Measurements from ENCODE around the gene CRK.

Gene CRK

DNA sequence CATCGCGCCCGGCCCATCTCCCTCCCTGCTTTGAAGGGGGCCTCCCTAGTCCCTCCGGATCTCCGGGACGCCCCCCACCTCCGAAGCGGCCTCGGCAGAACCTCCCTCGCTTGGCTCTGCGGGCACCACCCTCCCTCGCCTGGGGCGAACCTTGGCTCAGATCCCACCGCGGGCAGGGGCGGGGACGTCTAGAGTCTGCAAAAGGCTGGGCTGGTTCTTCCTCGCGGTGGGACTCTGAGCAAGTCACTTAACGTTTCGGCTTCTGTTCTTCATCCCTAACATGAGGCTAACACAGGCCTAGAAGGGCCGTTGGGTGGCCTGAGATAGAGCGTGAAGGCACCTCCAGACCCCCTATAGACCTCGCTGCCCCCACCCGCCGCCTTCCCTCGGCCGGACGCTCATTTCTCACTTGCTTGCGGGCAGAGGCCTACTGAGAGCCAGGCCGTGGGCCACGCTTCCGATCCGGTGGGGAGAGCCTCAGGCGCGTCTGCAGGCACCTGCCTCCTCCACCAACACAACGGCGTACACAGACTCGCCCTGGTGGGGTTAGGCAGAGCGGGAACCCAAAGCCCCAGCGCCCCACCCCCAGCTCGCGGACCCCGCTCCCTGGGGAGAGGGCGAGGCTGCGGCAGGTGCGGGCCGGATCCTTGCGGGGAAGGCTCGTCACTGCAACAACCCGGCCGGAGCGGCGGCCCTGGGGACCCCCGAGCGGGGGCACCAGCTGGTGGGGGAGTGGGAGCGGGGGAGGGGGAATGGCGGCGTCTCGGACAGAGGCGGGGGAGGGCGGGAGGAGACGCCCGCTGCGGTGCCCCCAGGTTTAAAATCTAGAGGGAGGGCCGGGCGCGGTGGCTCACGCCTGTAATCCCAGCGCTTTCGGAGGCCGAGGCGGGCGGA is 31.0 kb upstream of the CRK start:
- H3K4me3 ChIP-seq (ENCODE audit: low read depth, low read length) = no peak overlapping the region
- TF ChIP-seq POLR2A (IDR thresholded peaks at IDR 0.05; ENCODE audit: extremely low read depth, insufficient read length) (no peak), MYC (IDR thresholded peaks at IDR 0.05; ENCODE audit: low read depth, low read length) (no peak)
- TF ChIP-seq, protein P1, sequence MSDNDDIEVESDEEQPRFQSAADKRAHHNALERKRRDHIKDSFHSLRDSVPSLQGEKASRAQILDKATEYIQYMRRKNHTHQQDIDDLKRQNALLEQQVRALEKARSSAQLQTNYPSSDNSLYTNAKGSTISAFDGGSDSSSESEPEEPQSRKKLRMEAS (IDR thresholded peaks at IDR 0.05; ENCODE audit: low read depth, low read length) = no peak
- TF ChIP-seq, protein P2, sequence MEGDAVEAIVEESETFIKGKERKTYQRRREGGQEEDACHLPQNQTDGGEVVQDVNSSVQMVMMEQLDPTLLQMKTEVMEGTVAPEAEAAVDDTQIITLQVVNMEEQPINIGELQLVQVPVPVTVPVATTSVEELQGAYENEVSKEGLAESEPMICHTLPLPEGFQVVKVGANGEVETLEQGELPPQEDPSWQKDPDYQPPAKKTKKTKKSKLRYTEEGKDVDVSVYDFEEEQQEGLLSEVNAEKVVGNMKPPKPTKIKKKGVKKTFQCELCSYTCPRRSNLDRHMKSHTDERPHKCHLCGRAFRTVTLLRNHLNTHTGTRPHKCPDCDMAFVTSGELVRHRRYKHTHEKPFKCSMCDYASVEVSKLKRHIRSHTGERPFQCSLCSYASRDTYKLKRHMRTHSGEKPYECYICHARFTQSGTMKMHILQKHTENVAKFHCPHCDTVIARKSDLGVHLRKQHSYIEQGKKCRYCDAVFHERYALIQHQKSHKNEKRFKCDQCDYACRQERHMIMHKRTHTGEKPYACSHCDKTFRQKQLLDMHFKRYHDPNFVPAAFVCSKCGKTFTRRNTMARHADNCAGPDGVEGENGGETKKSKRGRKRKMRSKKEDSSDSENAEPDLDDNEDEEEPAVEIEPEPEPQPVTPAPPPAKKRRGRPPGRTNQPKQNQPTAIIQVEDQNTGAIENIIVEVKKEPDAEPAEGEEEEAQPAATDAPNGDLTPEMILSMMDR (IDR thresholded peaks at IDR 0.05; ENCODE audit: low read depth, low read length) = no peak
- peak; percentile 66 for DNase-seq (ENCODE audit: low read depth)

DNA sequence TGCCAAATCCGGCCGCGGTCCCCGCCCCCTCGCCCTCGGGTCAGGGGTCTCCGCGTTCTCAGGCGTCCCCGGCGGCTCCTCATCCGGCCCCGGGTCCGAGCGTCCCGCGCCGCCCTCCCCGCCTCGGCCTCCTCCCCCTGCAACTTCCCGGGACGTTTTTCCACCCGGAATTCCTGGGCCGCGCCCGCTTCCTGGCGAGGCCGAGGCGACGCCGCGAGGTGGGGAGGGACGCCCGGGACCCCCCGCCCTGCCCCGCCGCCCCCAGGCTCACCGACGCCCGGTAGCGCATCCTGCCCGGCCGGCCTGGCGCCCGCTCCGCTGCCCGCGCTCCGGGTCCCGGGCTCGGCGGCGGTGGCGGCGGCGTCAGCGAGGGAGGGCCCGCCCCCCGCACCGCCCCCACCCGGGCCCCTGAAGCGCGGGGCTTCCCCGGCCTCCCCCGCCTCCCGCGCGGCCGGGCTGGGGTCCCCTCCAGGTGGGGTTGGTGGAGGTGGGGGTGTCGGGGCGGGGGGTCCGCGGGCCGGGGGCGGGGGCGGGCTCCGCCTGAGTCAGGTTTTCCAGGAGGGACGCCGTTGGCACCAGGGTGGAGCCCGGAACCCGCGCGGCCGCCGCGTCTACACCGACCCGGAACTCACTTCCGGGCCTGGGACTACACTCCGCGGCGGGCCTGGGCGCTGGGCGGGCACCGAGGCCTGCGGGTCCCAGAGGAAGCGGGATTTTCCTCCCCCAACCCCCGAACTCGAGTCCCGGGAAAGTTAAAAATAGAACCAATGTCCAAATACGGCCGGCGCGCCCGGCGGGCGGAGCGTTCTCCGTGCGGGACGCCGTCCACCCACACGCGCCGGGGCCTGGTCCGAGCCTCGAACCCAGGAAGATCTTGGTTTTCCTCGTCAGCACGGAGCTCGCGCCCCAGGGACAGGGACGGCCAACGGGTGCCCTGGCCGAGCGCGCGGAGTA is 29.7 kb upstream of the CRK start:
- DNase-seq (ENCODE audit: low read depth) = no peak
- no peak for TF ChIP-seq POLR2A (IDR thresholded peaks at IDR 0.05; ENCODE audit: extremely low read depth, insufficient read length)
- TF ChIP-seq MYC (IDR thresholded peaks at IDR 0.05; ENCODE audit: low read depth, low read length) = no peak
- TF ChIP-seq, protein P1 (IDR thresholded peaks at IDR 0.05; ENCODE audit: low read depth, low read length) = no peak
- TF ChIP-seq, protein P2 (IDR thresholded peaks at IDR 0.05; ENCODE audit: low read depth, low read length) = no peak

DNA sequence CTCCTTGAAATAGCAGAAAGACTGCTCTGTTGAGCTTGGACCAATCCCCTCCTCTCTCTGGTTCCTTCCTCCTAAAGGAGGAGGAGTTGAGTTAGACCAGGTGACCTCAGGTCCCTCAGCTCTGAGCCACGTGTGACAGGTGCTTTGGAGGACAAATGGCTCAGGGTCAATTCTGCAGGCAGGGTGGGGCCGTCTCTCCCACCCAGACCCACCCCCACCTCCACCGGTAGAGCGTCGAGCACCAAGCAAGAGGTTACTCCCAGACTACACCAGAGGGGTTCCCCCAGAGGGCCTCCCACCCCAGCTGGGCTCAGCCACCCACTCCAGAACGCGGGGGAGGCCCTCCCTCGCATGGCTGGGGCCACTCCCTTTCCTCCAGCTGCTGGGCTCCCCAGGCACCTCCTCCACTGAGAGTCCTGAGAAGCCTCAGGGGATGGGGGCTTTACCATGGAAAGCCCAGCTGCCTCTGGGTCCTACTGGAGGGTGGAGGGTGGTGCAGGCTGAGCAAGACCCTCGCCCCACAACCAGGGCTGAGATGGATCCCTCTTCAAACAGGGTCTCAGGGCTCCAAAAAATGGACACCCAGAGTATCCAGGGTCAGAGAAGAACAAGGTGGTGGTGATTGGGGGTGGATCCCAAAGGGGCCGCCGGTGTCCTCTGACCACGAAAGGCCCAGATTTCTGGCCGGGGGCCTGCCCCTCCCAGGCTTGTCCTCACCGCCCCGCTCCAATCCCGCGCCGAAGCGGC is 28.8 kb upstream of the CRK start:
- H3K4me3 ChIP-seq (ENCODE audit: low read depth, low read length) = no peak overlapping the region
- peak; percentile 65 for DNase-seq (ENCODE audit: low read depth)
- TF ChIP-seq, protein P2 (IDR thresholded peaks at IDR 0.05; ENCODE audit: low read depth, low read length) = no peak
- TF ChIP-seq MYC (IDR thresholded peaks at IDR 0.05; ENCODE audit: low read depth, low read length) (no peak), POLR2A (IDR thresholded peaks at IDR 0.05; ENCODE audit: extremely low read depth, insufficient read length) (no peak)
- TF ChIP-seq, protein P1 (IDR thresholded peaks at IDR 0.05; ENCODE audit: low read depth, low read length) = no peak

More for the DNA sequence above, 29.7 kb upstream of the CRK start:
- H3K4me3 ChIP-seq (ENCODE audit: low read depth, low read length) = no peak overlapping the region

DNA sequence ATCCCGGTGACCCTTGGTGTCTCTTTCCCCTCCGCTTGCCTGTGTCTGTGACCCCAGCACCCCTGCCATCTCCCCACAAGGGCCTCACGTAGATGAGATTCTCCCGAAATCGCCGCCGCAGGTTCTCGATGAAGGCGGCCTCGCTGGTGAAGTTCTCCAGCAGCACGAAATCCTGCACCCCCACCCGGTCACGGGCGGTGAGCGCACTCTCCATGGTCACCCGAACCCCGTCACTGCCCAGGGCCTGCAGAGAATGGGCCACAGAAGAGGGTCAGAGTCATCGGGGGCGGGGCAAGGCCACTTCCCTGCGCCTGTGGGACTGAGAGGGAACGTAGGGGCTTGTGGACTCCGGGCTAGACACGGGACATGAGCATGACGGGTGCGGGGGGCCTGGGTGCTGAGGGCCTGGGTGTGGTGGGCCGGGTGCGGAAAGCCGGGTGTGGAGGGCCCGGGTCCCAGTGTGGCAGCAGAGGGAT is 28.1 kb upstream of the CRK start:
- DNase-seq (ENCODE audit: low read depth) = no peak
- TF ChIP-seq POLR2A (IDR thresholded peaks at IDR 0.05; ENCODE audit: extremely low read depth, insufficient read length) = no peak
- TF ChIP-seq MYC (IDR thresholded peaks at IDR 0.05; ENCODE audit: low read depth, low read length) = no peak
- TF ChIP-seq, protein P1 (IDR thresholded peaks at IDR 0.05; ENCODE audit: low read depth, low read length) = no peak
- TF ChIP-seq, protein P2 (IDR thresholded peaks at IDR 0.05; ENCODE audit: low read depth, low read length) = no peak
- H3K4me3 ChIP-seq (ENCODE audit: low read depth, low read length) = no peak overlapping the region

DNA sequence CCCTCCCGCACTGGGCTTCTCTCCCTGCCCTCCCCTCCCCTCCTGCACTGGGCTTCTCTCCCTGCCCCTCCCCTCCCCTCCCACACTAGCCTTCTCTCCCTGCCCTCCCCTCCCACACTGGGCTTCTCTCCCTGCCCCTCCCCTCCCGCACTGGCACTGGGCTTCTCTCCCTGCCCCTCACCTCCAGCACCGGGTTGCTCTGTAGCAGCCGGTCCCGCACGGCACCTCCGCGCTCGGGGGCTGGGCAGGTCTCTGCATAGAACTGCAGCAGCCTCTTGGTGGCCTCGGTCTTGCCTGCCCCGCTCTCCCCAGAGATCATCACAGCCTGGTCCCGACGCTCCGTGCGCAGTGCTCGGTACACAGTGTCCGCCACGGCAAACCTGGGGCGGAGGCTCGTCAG is 26.6 kb upstream of the CRK start:
- H3K4me3 ChIP-seq (ENCODE audit: low read depth, low read length) = no peak overlapping the region
- TF ChIP-seq, protein P2 (IDR thresholded peaks at IDR 0.05; ENCODE audit: low read depth, low read length) = no peak
- no peak for TF ChIP-seq POLR2A (IDR thresholded peaks at IDR 0.05; ENCODE audit: extremely low read depth, insufficient read length)
- no peak for TF ChIP-seq MYC (IDR thresholded peaks at IDR 0.05; ENCODE audit: low read depth, low read length)
- TF ChIP-seq, protein P1 (IDR thresholded peaks at IDR 0.05; ENCODE audit: low read depth, low read length) = no peak
- no peak for DNase-seq (ENCODE audit: low read depth)

Data from NB4 (cell line).